Vagina (tissue), 2 donors: ENCODE results near the gene PODXL.

ENCODE experiments used
- POLR2AphosphoS5 ChIP-seq, 2 donors: sonication (generic); formaldehyde crosslinking; IDR thresholded peaks; one replicate each; pipeline ENCODE4 v1.9.0; 2017; ENCODE audit warnings: antibody characterized with exemption in 2 of 2, mild to moderate bottlenecking in 2 of 2, low read depth in 1 of 2; ENCODE audit not compliant: insufficient read depth in 1 of 2
- TF ChIP-seq, protein P1 (sequence below), 3 experiments: fragments of 450-650 bp in 2 of 3; fragments of 200-600 bp in 1 of 3; sonication (generic) in 1 of 3; IDR thresholded peaks; one replicate each; pipeline ENCODE4 v1.5.1; 2017 to 2019; ENCODE audit warnings: antibody characterized with exemption in 3 of 3, mild to moderate bottlenecking in 2 of 3, moderate library complexity in 2 of 3

- TF ChIP-seq, protein P1, sequence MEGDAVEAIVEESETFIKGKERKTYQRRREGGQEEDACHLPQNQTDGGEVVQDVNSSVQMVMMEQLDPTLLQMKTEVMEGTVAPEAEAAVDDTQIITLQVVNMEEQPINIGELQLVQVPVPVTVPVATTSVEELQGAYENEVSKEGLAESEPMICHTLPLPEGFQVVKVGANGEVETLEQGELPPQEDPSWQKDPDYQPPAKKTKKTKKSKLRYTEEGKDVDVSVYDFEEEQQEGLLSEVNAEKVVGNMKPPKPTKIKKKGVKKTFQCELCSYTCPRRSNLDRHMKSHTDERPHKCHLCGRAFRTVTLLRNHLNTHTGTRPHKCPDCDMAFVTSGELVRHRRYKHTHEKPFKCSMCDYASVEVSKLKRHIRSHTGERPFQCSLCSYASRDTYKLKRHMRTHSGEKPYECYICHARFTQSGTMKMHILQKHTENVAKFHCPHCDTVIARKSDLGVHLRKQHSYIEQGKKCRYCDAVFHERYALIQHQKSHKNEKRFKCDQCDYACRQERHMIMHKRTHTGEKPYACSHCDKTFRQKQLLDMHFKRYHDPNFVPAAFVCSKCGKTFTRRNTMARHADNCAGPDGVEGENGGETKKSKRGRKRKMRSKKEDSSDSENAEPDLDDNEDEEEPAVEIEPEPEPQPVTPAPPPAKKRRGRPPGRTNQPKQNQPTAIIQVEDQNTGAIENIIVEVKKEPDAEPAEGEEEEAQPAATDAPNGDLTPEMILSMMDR (IDR thresholded peaks at IDR 0.05): no peak
- no peak for TF ChIP-seq POLR2AphosphoS5 (IDR thresholded peaks at IDR 0.05; ENCODE audit: insufficient read depth in 1 of 2, low read depth in 1 of 2)
Measured at GRCh38 chr7:131602994-131603372, 46.6 kb upstream of the PODXL start.
